Stomach (tissue), 4 donors: ENCODE measurements around the gene SHLD2.

Source experiments
- POLR2A ChIP-seq, 4 donors: fragments of 450-650 bp; IDR thresholded peaks; one replicate each; pipeline ENCODE4 v1.6.1; 2016; ENCODE audit warnings: antibody characterized with exemption in 4 of 4, control low read depth in 2 of 4, mild to moderate bottlenecking in 1 of 4, moderate library complexity in 1 of 4
- TF ChIP-seq, protein P1 (sequence below), 7 experiments: fragments of 450-650 bp in 4 of 7; fragments of 200-600 bp in 3 of 7; sonication (generic) in 3 of 7; IDR thresholded peaks; one replicate each; pipeline ENCODE4 v1.5.1; 2016 to 2019; ENCODE audit warnings: antibody characterized with exemption in 7 of 7, control low read depth in 2 of 7, mild to moderate bottlenecking in 1 of 7

- TF ChIP-seq, protein P1, sequence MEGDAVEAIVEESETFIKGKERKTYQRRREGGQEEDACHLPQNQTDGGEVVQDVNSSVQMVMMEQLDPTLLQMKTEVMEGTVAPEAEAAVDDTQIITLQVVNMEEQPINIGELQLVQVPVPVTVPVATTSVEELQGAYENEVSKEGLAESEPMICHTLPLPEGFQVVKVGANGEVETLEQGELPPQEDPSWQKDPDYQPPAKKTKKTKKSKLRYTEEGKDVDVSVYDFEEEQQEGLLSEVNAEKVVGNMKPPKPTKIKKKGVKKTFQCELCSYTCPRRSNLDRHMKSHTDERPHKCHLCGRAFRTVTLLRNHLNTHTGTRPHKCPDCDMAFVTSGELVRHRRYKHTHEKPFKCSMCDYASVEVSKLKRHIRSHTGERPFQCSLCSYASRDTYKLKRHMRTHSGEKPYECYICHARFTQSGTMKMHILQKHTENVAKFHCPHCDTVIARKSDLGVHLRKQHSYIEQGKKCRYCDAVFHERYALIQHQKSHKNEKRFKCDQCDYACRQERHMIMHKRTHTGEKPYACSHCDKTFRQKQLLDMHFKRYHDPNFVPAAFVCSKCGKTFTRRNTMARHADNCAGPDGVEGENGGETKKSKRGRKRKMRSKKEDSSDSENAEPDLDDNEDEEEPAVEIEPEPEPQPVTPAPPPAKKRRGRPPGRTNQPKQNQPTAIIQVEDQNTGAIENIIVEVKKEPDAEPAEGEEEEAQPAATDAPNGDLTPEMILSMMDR (IDR thresholded peaks at IDR 0.05), result no peak
- no peak for TF ChIP-seq POLR2A (IDR thresholded peaks at IDR 0.05)
Observed at GRCh38 chr10:87079106-87079836, 15.7 kb upstream of the SHLD2 start.
